ENCODE results near the gene EVI5. TPM values are rescaled to one million over a fixed set of nuclear protein-coding genes. Genes with fewer than 3 reads are reported as not detected.

EVI5 gene
- total RNA-seq, 2 donors from 2014 or later: 20.8 to 29.0 TPM

GRCh38 chr1:92480813-92481598, 303.9 kb downstream of the EVI5 start:
- H3K4me1 Mint-ChIP-seq: peaks cover 32% of the 10 kb centered on the region
- TF ChIP-seq CTCF (conservative IDR thresholded peaks at IDR 0.05): no peak
- peak overlapping the region; percentile 64 for H3K4me3 ChIP-seq (ENCODE audit: low read length)
- H3K9me3 ChIP-seq (ENCODE audit: control insufficient read depth, low read length): no peaks in the 10 kb centered on the region
- no peaks in the 10 kb centered on the region for H3K9me3 Mint-ChIP-seq
- no peak overlapping the region for H3K27ac ChIP-seq (ENCODE audit: low read depth, low read length)
- WGBS, 2 experiments (ENCODE audit: insufficient coverage in 1 of 2, insufficient read length in 1 of 2): 3% methylated on average over 23 to 65 of the region's 65 CpGs
- H3K27me3 Mint-ChIP-seq (ENCODE audit: insufficient read depth): peaks cover 97% of the 10 kb centered on the region
- H3K4me3 Mint-ChIP-seq: peak overlapping the region; percentile 60
- H3K9ac ChIP-seq (ENCODE audit: extremely low read depth, low read length, poor library complexity, severe bottlenecking): no peak overlapping the region
- H3K36me3 Mint-ChIP-seq (ENCODE audit: low read depth): no peaks in the 10 kb centered on the region
- H3K36me3 ChIP-seq (ENCODE audit: control insufficient read depth, insufficient read depth, low read length): no peaks in the 10 kb centered on the region
- no peak overlapping the region for H3K27ac Mint-ChIP-seq
- peaks cover 19% of the 10 kb centered on the region for H3K4me1 ChIP-seq (ENCODE audit: control insufficient read depth, insufficient read depth, low read length)
- H3K27me3 ChIP-seq (ENCODE audit: control insufficient read depth, insufficient read depth, low read length, poor library complexity, severe bottlenecking): peaks cover 100% of the 10 kb centered on the region
- peak; percentile 81 for DNase-seq

GRCh38 chr1:92480200-92480812, 304.6 kb downstream of the EVI5 start:
- Histone ChIP-seq H3K27ac (ENCODE audit: low read depth, low read length) (no peak overlapping the region), H3K4me3 (ENCODE audit: low read length) (peak overlapping the region; percentile 64), H3K36me3 (ENCODE audit: control insufficient read depth, insufficient read depth, low read length) (no peaks in the 10 kb centered on the region), H3K9me3 (ENCODE audit: control insufficient read depth, low read length) (no peaks in the 10 kb centered on the region), H3K4me1 (ENCODE audit: control insufficient read depth, insufficient read depth, low read length) (peaks cover 19% of the 10 kb centered on the region), H3K27me3 (ENCODE audit: control insufficient read depth, insufficient read depth, low read length, poor library complexity, severe bottlenecking) (peaks cover 97% of the 10 kb centered on the region), H3K9ac (ENCODE audit: extremely low read depth, low read length, poor library complexity, severe bottlenecking) (no peak overlapping the region)
- WGBS, 2 experiments (ENCODE audit: insufficient coverage in 1 of 2, insufficient read length in 1 of 2): 2 to 8% methylated on average over 10 to 59 of the region's 59 CpGs
- H3K4me3 Mint-ChIP-seq: peak overlapping the region; percentile 60
- no peaks in the 10 kb centered on the region for H3K36me3 Mint-ChIP-seq (ENCODE audit: low read depth)
- no peak for TF ChIP-seq CTCF (conservative IDR thresholded peaks at IDR 0.05)
- H3K4me1 Mint-ChIP-seq: peaks cover 38% of the 10 kb centered on the region
- H3K27ac Mint-ChIP-seq: no peak overlapping the region
- peak; percentile 82 for DNase-seq
- H3K9me3 Mint-ChIP-seq: no peaks in the 10 kb centered on the region
- H3K27me3 Mint-ChIP-seq (ENCODE audit: insufficient read depth): peaks cover 99% of the 10 kb centered on the region

- no peak overlapping the region for H3K4me3 ChIP-seq (ENCODE audit: low read length)
- peaks cover 96% of the 10 kb centered on the region for H3K27me3 Mint-ChIP-seq (ENCODE audit: insufficient read depth)
- peaks cover 19% of the 10 kb centered on the region for H3K4me1 ChIP-seq (ENCODE audit: control insufficient read depth, insufficient read depth, low read length)
- no peak overlapping the region for H3K4me3 Mint-ChIP-seq
- peaks cover 39% of the 10 kb centered on the region for H3K4me1 Mint-ChIP-seq
- WGBS, 2 experiments (ENCODE audit: insufficient coverage in 1 of 2, insufficient read length in 1 of 2): 71 to 82% methylated on average over 9 of the region's 9 CpGs
- H3K27ac ChIP-seq (ENCODE audit: low read depth, low read length): no peak overlapping the region
- no peak for TF ChIP-seq CTCF (conservative IDR thresholded peaks at IDR 0.05)
- no peaks in the 10 kb centered on the region for H3K9me3 ChIP-seq (ENCODE audit: control insufficient read depth, low read length)
- H3K9ac ChIP-seq (ENCODE audit: extremely low read depth, low read length, poor library complexity, severe bottlenecking): no peak overlapping the region
- DNase-seq: no peak
- no peaks in the 10 kb centered on the region for H3K9me3 Mint-ChIP-seq
- peaks cover 96% of the 10 kb centered on the region for H3K27me3 ChIP-seq (ENCODE audit: control insufficient read depth, insufficient read depth, low read length, poor library complexity, severe bottlenecking)
- no peaks in the 10 kb centered on the region for H3K36me3 Mint-ChIP-seq (ENCODE audit: low read depth)
- no peaks in the 10 kb centered on the region for H3K36me3 ChIP-seq (ENCODE audit: control insufficient read depth, insufficient read depth, low read length)
- no peak overlapping the region for H3K27ac Mint-ChIP-seq
Measured at GRCh38 chr1:92479587-92479986, 305.3 kb downstream of the EVI5 start.

Data from endodermal cell (in vitro differentiated cells).